IMR-90 (cell line): ENCODE measurements around the gene ATG7.

Experiments used
- CEBPB ChIP-seq: IDR thresholded peaks from 2 replicates; pipeline ENCODE4 v1.6.1; 2012; ENCODE audit warnings: low read depth, low read length, improper control_type of control experiment
- CHD1 ChIP-seq: IDR thresholded peaks from 2 replicates; pipeline ENCODE4 v1.6.1; 2012; ENCODE audit warnings: low read depth, low read length, improper control_type of control experiment
- CTCF ChIP-seq: conservative IDR thresholded peaks from 2 replicates; pipeline ENCODE4 v1.5.1; 2012; ENCODE audit warnings: mild to moderate bottlenecking, low read depth, low read length, improper control_type of control experiment
- FOS ChIP-seq: fragments of 150-350 bp; IDR thresholded peaks from 2 replicates; pipeline ENCODE4 v1.6.1; 2016; ENCODE audit warnings: low read depth, low read length
- POLR2A ChIP-seq: IDR thresholded peaks from 2 replicates; pipeline ENCODE4 v1.6.1; 2012; ENCODE audit warnings: mild to moderate bottlenecking, low read depth, low read length
- RAD21 ChIP-seq: IDR thresholded peaks from 2 replicates; pipeline ENCODE4 v1.6.1; 2012; ENCODE audit warnings: low read length, improper control_type of control experiment
- RFX5 ChIP-seq: IDR thresholded peaks from 2 replicates; pipeline ENCODE4 v1.8.0; 2012; ENCODE audit warnings: low read depth, mild to moderate bottlenecking, low read length, moderate library complexity
- USF2 ChIP-seq: fragments of 150-350 bp; IDR thresholded peaks from 2 replicates; pipeline ENCODE4 v1.6.1; 2017; ENCODE audit warnings: mild to moderate bottlenecking, antibody characterized with exemption, low read length, low read depth
- TF ChIP-seq, protein P1 (sequence below): fragments of 150-350 bp; IDR thresholded peaks from 2 replicates; pipeline ENCODE4 v1.6.1; 2016; ENCODE audit warnings: low read depth, mild to moderate bottlenecking, low read length, moderate library complexity, borderline replicate concordance

DNA sequence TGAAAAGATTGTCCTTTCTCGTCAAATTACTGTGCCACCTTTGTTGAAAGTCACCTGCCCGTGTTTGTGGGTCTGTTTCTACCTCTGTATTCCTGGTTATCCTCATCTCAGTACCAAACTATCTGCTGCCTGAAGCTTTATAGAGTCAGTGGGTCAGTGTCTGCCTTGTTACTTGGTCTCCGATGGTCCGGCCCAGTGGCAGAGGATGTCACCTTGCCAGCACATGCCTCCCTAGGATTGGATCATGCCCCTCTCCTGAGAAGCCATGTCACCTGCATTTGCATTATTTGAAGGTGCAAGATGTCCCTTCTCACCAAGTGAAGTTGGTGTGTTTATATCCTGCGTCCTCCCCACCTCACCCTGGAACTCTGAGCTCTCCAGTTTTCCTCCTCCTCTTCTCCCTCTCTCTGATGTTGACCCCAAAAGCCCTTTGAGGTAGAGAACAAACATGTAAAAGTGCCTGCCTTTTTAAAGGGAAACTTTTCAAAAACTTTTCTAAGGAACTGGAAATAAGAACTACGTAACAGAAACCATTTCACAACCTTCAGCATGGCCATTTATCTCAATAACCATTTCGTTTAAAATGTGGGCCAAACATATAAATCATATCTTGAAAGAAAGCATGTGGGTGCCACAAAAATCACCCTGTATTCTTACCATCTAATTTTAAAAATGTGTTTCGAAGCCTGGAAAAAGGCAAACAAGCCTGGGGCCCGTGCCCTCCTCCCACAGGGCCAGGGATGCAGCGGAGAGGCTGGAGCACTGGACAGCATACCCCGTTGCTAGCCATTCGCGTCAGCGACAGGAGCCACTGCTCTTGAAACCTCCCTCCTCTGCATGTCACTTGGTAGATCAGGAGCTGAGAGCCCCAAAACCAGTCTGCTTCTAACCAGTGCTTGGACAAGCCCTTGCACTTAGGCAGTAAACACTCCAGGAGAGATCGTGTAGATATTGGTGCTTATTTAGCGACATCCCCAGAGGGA is 269.4 kb downstream of the ATG7 start:
- TF ChIP-seq FOS (no peak), POLR2A (no peak), CTCF (no peak), USF2 (no peak), CEBPB (no peak), RFX5 (no peak), CHD1 (no peak), RAD21 (no peak)
- TF ChIP-seq, protein P1, sequence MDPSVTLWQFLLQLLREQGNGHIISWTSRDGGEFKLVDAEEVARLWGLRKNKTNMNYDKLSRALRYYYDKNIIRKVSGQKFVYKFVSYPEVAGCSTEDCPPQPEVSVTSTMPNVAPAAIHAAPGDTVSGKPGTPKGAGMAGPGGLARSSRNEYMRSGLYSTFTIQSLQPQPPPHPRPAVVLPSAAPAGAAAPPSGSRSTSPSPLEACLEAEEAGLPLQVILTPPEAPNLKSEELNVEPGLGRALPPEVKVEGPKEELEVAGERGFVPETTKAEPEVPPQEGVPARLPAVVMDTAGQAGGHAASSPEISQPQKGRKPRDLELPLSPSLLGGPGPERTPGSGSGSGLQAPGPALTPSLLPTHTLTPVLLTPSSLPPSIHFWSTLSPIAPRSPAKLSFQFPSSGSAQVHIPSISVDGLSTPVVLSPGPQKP, result no peak
